Stimulated activated CD4-positive, alpha-beta T cell treated with anti-CD3 and anti-CD28 coated beads, Interleukin-12 subunit alpha, Interleukin-12 subunit beta, amount 100 ng/mL, for 4 hours (primary cell): Measurements from ENCODE around the gene PSORS1C1.
"Not testable (repeated sequence)": the region's sequence is repeated elsewhere in the genome, so short reads cannot be mapped to it uniquely, and the experiment has no call there.

ENCODE experiments used
- DNase-seq: peaks from one replicate; pipeline ENCODE4 v3.0.0-alpha.2; 2020

Gene PSORS1C1

DNA sequence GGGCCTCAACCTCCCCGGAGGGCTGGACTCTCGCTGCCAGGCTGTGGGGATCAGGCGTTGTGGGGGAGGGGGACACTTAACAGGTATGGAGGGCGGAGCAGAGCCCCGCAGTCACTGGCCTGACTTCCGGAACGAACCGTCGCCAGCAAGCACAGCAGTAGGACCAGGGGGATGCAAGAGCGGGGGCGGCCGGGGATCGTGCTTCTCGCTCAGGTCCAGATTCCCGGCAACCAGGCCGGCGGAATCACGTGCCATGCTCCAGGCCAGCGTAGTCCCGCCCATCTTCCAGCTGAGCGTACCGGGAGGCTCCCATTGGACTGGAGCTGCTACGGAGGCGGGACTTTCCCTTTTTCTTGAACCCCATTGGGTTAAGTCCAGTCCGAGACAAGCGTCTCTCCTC lies 65.9 kb downstream of the PSORS1C1 start:
- no peak for DNase-seq

DNA sequence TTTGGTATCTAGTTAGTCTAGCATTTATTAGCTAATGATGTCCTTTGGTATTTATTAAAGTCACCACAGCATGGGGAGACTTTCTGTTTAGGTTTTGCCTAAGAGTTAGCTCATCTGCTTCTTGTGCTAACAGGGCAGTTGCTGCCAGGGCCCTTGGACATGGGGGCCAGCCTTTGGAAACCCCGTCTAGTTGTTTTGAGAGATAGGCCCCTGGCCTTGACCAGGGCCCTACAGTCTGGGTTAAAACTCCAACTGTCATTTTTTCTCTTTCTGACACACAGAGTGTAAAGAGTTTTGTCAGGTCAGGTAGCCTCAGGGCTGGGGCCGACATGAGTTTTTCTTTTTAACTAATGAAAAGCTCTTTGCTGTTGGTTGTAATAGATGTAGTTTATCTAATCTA lies 68.7 kb downstream of the PSORS1C1 start:
- DNase-seq = not testable (repeated sequence)

GRCh38 chr6:31183859-31184258 lies 69.3 kb downstream of the PSORS1C1 start:
- not testable (repeated sequence) for DNase-seq

- DNase-seq = not testable (repeated sequence)
Measured at GRCh38 chr6:31185695-31186051, 71.1 kb downstream of the PSORS1C1 start.

DNA sequence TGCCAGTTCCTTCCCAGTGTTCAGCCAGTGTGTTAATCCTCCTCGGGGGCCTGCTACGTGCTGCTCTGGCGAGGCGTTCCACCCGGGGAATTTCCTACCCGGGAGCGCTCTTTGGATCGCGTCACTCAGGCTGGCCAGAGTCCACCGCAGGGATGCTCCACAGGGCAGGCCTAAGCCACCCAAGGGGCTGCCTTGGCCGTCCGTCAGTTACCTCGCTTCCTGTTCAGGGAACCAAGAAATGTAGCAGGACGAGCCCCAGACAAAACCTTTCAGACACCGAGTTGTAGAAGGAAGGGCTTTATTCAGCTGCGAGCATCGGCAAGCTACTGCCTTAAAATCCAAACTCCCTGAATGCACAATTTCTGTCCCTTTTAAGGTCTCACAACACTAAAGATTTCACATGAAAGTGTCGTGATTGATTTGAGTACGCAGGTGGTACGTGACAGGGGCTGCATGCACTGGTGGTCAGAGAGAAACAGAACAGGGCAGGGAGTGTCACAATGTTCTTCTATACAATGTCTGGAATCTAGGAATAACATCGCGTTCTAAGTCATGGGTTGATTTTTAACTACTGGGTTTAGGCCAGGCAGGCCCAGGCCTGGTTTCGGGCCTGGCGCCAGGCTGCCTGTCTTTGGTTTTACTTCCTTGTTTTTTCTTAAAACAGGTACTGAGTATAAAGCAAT lies 71.6 kb downstream of the PSORS1C1 start:
- DNase-seq = no peak

- no peak for DNase-seq
Measured at GRCh38 chr6:31187780-31188194, 73.2 kb downstream of the PSORS1C1 start.

GRCh38 chr6:31189223-31189622 lies 74.6 kb downstream of the PSORS1C1 start:
- DNase-seq = not testable (repeated sequence)
